ENCODE measurements around the gene DDX23.

Gene DDX23

GRCh38 chr12:48816143-48816854 lies 35.7 kb downstream of the DDX23 start:
- Histone ChIP-seq H3K9me3 (ENCODE audit: control insufficient read depth, low read length) (no peaks in the 10 kb centered on the region), H3K36me3 (ENCODE audit: control insufficient read depth, insufficient read depth, low read length) (no peaks in the 10 kb centered on the region), H3K4me1 (ENCODE audit: control insufficient read depth, insufficient read depth, low read length) (peaks cover 54% of the 10 kb centered on the region), H3K4me3 (ENCODE audit: insufficient read depth, low read depth, low read length) (peak overlapping the region; percentile 78), H3K27ac (ENCODE audit: insufficient read depth, low read depth, low read length, poor library complexity, severe bottlenecking) (no peak overlapping the region), H3K27me3 (ENCODE audit: control insufficient read depth, insufficient read depth, low read length, poor library complexity, severe bottlenecking) (peaks cover 26% of the 10 kb centered on the region)
- WGBS, 2 experiments: 63 to 76% methylated on average over 3 of the region's 3 CpGs

GRCh38 chr12:48815126-48816110 lies 36.5 kb downstream of the DDX23 start:
- H3K27ac ChIP-seq (ENCODE audit: insufficient read depth, low read depth, low read length, poor library complexity, severe bottlenecking): peak overlapping the region; percentile 64
- H3K27me3 ChIP-seq (ENCODE audit: control insufficient read depth, insufficient read depth, low read length, poor library complexity, severe bottlenecking): peaks cover 26% of the 10 kb centered on the region
- H3K9me3 ChIP-seq (ENCODE audit: control insufficient read depth, low read length): no peaks in the 10 kb centered on the region
- WGBS, 2 experiments: 1% methylated on average over 54 of the region's 54 CpGs
- peak overlapping the region; percentile 78 for H3K4me3 ChIP-seq (ENCODE audit: insufficient read depth, low read depth, low read length)
- H3K36me3 ChIP-seq (ENCODE audit: control insufficient read depth, insufficient read depth, low read length): no peaks in the 10 kb centered on the region
- H3K4me1 ChIP-seq (ENCODE audit: control insufficient read depth, insufficient read depth, low read length): peaks cover 58% of the 10 kb centered on the region

GRCh38 chr12:48814262-48815125 lies 37.5 kb downstream of the DDX23 start:
- H3K9me3 ChIP-seq (ENCODE audit: control insufficient read depth, low read length): no peaks in the 10 kb centered on the region
- H3K4me3 ChIP-seq (ENCODE audit: insufficient read depth, low read depth, low read length): peak overlapping the region; percentile 78
- 0% methylated on average over 70 of the region's 70 CpGs for WGBS, 2 experiments
- no peaks in the 10 kb centered on the region for H3K36me3 ChIP-seq (ENCODE audit: control insufficient read depth, insufficient read depth, low read length)
- H3K27ac ChIP-seq (ENCODE audit: insufficient read depth, low read depth, low read length, poor library complexity, severe bottlenecking): peak overlapping the region; percentile 64
- H3K27me3 ChIP-seq (ENCODE audit: control insufficient read depth, insufficient read depth, low read length, poor library complexity, severe bottlenecking): peaks cover 26% of the 10 kb centered on the region
- H3K4me1 ChIP-seq (ENCODE audit: control insufficient read depth, insufficient read depth, low read length): peaks cover 49% of the 10 kb centered on the region

GRCh38 chr12:48813465-48814261 lies 38.3 kb downstream of the DDX23 start:
- 0 to 3% methylated on average over 15 to 16 of the region's 18 CpGs for WGBS, 2 experiments
- H3K27ac ChIP-seq (ENCODE audit: insufficient read depth, low read depth, low read length, poor library complexity, severe bottlenecking): peak overlapping the region; percentile 11
- H3K27me3 ChIP-seq (ENCODE audit: control insufficient read depth, insufficient read depth, low read length, poor library complexity, severe bottlenecking): peaks cover 26% of the 10 kb centered on the region
- peaks cover 45% of the 10 kb centered on the region for H3K4me1 ChIP-seq (ENCODE audit: control insufficient read depth, insufficient read depth, low read length)
- no peaks in the 10 kb centered on the region for H3K9me3 ChIP-seq (ENCODE audit: control insufficient read depth, low read length)
- H3K36me3 ChIP-seq (ENCODE audit: control insufficient read depth, insufficient read depth, low read length): no peaks in the 10 kb centered on the region
- peak overlapping the region; percentile 78 for H3K4me3 ChIP-seq (ENCODE audit: insufficient read depth, low read depth, low read length)

GRCh38 chr12:48812389-48812788 lies 39.6 kb downstream of the DDX23 start:
- peaks cover 19% of the 10 kb centered on the region for H3K27me3 ChIP-seq (ENCODE audit: control insufficient read depth, insufficient read depth, low read length, poor library complexity, severe bottlenecking)
- no peaks in the 10 kb centered on the region for H3K9me3 ChIP-seq (ENCODE audit: control insufficient read depth, low read length)
- no peak overlapping the region for H3K27ac ChIP-seq (ENCODE audit: insufficient read depth, low read depth, low read length, poor library complexity, severe bottlenecking)
- H3K36me3 ChIP-seq (ENCODE audit: control insufficient read depth, insufficient read depth, low read length): no peaks in the 10 kb centered on the region
- H3K4me3 ChIP-seq (ENCODE audit: insufficient read depth, low read depth, low read length): no peak overlapping the region
- 48 to 63% methylated on average over 2 of the region's 2 CpGs for WGBS, 2 experiments
- H3K4me1 ChIP-seq (ENCODE audit: control insufficient read depth, insufficient read depth, low read length): peaks cover 45% of the 10 kb centered on the region

- Histone ChIP-seq H3K9me3 (ENCODE audit: control insufficient read depth, low read length) (no peaks in the 10 kb centered on the region), H3K27ac (ENCODE audit: insufficient read depth, low read depth, low read length, poor library complexity, severe bottlenecking) (no peak overlapping the region), H3K4me3 (ENCODE audit: insufficient read depth, low read depth, low read length) (no peak overlapping the region), H3K4me1 (ENCODE audit: control insufficient read depth, insufficient read depth, low read length) (peaks cover 43% of the 10 kb centered on the region), H3K36me3 (ENCODE audit: control insufficient read depth, insufficient read depth, low read length) (no peaks in the 10 kb centered on the region), H3K27me3 (ENCODE audit: control insufficient read depth, insufficient read depth, low read length, poor library complexity, severe bottlenecking) (peaks cover 11% of the 10 kb centered on the region)
- 88 to 89% methylated on average over 5 of the region's 5 CpGs for WGBS, 2 experiments
These were observed 40.4 kb downstream of the DDX23 start for GRCh38 chr12:48811437-48812090.

GRCh38 chr12:48810903-48811431 lies 41.0 kb downstream of the DDX23 start:
- Histone ChIP-seq H3K27ac (ENCODE audit: insufficient read depth, low read depth, low read length, poor library complexity, severe bottlenecking) (no peak overlapping the region), H3K27me3 (ENCODE audit: control insufficient read depth, insufficient read depth, low read length, poor library complexity, severe bottlenecking) (peaks cover 5% of the 10 kb centered on the region), H3K4me3 (ENCODE audit: insufficient read depth, low read depth, low read length) (no peak overlapping the region), H3K4me1 (ENCODE audit: control insufficient read depth, insufficient read depth, low read length) (peaks cover 37% of the 10 kb centered on the region), H3K9me3 (ENCODE audit: control insufficient read depth, low read length) (no peaks in the 10 kb centered on the region), H3K36me3 (ENCODE audit: control insufficient read depth, insufficient read depth, low read length) (no peaks in the 10 kb centered on the region)
- 55 to 61% methylated on average over 4 to 5 of the region's 5 CpGs for WGBS, 2 experiments

- Histone ChIP-seq H3K27ac (ENCODE audit: insufficient read depth, low read depth, low read length, poor library complexity, severe bottlenecking) (no peak overlapping the region), H3K4me1 (ENCODE audit: control insufficient read depth, insufficient read depth, low read length) (peaks cover 21% of the 10 kb centered on the region), H3K9me3 (ENCODE audit: control insufficient read depth, low read length) (no peaks in the 10 kb centered on the region), H3K27me3 (ENCODE audit: control insufficient read depth, insufficient read depth, low read length, poor library complexity, severe bottlenecking) (no peaks in the 10 kb centered on the region), H3K36me3 (ENCODE audit: control insufficient read depth, insufficient read depth, low read length) (no peaks in the 10 kb centered on the region), H3K4me3 (ENCODE audit: insufficient read depth, low read depth, low read length) (no peak overlapping the region)
- 84 to 91% methylated on average over 2 to 3 of the region's 3 CpGs for WGBS, 2 experiments
These were observed 44.0 kb downstream of the DDX23 start for GRCh38 chr12:48807981-48808380.

GRCh38 chr12:48803675-48804074 lies 48.3 kb downstream of the DDX23 start:
- Histone ChIP-seq H3K36me3 (ENCODE audit: control insufficient read depth, insufficient read depth, low read length) (no peaks in the 10 kb centered on the region), H3K9me3 (ENCODE audit: control insufficient read depth, low read length) (no peaks in the 10 kb centered on the region), H3K4me1 (ENCODE audit: control insufficient read depth, insufficient read depth, low read length) (no peaks in the 10 kb centered on the region), H3K4me3 (ENCODE audit: insufficient read depth, low read depth, low read length) (no peak overlapping the region), H3K27ac (ENCODE audit: insufficient read depth, low read depth, low read length, poor library complexity, severe bottlenecking) (no peak overlapping the region), H3K27me3 (ENCODE audit: control insufficient read depth, insufficient read depth, low read length, poor library complexity, severe bottlenecking) (no peaks in the 10 kb centered on the region)
- 80% methylated on average over 1 of the region's 1 CpG; no CpG with 5 or more reads in 1 of the 2 experiments for WGBS, 2 experiments
